AML-193 (cell line): ENCODE data around the gene ATP2C2.

Experiments
- DNase-seq, 2 experiments: peaks; one replicate each; lab custom pipeline; 2025; lab: John Stamatoyannopoulos, UW

Gene ATP2C2

DNA sequence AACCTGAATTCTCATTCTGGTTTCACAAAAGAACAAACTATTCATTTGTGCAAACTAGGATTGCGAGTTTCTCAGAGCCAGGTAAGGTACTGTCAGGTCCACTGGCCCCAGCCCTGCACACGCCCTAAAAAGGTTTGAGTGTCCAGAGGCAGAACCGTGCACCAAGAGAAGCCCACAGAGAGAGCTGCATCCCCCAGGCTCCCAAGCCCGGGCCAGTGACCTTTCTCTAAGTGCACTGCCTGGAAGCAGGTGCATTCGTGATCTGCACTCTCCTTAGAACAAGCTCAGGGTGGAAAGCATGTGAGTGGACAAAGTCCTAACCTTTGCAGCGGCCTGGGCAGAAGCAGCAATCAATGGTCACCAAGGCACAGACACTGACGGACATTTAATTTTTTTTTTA is 109.3 kb downstream of the ATP2C2 start:
- no peak for DNase-seq

- no peak for DNase-seq
These were observed 110.0 kb downstream of the ATP2C2 start for GRCh38 chr16:84478172-84478947.

DNA sequence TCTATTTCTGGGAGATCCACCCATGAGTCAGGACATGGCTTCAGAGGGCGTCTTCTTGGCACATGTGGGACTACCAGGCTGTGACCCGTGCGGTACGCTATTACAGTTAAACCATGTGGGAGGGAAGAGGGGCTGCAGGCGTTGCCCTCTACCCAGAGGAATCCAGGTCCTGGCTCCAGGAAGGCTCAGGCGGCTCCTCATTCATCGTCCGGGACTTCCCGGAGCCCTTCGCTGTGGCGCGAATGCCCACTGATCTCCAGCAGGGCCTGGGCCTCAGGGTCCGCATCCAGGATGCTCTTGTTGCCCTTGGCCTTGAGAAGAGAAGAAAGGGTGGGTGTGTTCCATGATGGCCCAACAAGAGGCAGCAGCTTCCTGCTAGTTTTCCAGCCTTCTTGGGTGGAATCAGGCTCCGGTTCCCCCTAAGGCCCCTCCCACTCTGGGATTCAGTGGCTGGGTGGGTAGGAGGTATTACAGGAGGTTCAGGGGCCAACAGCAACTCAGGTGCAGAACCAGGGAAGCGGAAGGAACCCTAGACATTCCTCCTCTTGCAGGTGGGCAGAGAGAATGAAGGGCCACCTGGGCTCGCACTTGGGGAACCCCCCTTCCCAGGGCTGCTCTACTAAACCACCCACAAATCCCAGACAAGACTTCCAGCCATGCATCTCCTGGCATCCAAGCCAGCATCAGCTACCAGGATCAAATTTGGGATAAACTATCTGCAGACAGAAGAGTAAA is 111.5 kb downstream of the ATP2C2 start:
- DNase-seq: no peak

- no peak for DNase-seq
These were observed 112.9 kb downstream of the ATP2C2 start for GRCh38 chr16:84481051-84481735.

GRCh38 chr16:84482001-84482891 is 113.9 kb downstream of the ATP2C2 start:
- DNase-seq: no peak

- DNase-seq: no peak
These were observed 114.9 kb downstream of the ATP2C2 start for GRCh38 chr16:84482951-84483881.

DNA sequence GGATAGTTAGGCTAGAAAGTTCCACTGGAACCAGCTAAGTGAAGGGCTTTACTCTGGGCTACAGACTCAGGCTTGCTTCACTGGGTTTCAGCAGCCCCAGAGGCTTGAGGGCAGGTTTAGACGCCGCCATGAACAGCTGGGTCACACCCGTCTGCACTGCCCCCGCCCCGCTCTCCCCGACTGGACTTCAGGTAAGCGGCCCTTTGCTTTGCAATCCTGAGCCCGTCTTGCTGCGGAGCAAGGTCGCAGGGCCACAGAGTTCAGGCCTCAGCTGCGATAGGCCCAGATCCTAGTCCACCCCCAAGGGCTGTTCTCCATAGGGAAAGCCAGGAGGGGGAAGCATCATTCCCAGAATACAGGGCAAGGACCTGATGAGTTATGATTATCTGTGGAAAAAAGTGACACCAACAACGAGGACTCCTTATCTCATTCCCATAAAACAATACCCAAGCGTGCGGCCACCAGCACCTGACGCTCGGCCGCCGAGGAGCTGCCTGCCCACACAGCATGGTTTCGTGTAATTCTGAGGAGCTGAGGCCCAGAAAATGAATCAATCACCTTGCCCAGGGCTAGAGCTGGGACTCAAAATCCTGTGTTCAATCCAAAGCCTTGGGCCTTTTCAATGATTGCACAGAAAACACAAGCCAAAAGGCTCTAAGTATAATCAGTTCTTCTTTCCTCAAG is 115.7 kb downstream of the ATP2C2 start:
- DNase-seq: no peak

GRCh38 chr16:84484579-84485254 is 116.4 kb downstream of the ATP2C2 start:
- DNase-seq: peak; percentile 14 to 21

- no peak for DNase-seq
These were observed 117.1 kb downstream of the ATP2C2 start for GRCh38 chr16:84485255-84486010.

DNA sequence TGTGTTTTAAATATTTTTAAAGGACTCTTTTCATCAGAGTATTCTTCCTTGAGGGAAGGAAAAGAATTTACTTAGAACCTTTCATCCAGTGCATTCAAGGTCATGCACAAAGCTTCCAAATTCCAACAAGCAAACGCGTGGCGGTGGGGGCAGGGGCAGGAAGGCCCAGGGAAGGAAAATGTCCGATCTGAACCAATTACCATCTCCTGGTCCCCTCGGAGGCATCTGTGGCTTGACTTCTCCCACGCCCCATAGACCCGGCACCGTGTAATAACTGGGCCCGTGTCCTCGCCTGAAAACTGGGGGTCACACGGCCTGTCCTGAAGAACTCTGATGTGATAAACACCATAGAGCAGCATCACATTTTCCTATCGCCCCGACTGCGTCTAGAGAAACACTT is 117.8 kb downstream of the ATP2C2 start:
- DNase-seq: no peak

DNA sequence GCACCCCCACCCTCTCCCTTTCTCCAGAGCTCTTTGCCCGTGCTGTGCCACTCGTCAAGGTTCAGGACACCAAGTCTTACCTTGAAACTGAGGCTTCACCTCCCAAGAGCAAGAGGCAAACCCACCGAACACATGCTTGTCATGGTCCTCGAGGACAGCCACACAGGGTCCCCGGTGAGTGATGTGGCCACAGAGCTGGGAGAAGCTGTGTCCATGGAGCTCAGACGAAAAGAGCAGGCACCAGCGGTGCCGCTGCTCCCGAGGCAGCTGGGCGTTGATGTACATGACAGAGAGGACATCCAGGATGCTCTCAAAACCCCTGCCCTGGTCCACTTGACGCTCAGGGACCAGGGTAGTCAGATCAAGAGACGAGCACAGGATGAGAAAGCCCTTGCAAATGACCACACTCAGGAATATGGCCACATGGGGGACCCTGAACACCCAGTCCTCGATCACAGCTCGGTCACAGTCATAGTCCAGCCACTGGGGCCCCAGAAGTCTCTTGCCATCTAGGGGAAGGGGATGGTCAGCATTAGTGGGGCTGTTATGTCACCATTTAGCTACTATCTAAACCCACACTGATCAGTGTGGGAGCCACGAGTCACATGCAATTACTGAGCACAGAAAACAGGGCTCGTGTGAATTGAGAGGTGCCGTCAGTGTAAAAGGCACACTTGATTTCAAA is 118.4 kb downstream of the ATP2C2 start:
- no peak for DNase-seq

DNA sequence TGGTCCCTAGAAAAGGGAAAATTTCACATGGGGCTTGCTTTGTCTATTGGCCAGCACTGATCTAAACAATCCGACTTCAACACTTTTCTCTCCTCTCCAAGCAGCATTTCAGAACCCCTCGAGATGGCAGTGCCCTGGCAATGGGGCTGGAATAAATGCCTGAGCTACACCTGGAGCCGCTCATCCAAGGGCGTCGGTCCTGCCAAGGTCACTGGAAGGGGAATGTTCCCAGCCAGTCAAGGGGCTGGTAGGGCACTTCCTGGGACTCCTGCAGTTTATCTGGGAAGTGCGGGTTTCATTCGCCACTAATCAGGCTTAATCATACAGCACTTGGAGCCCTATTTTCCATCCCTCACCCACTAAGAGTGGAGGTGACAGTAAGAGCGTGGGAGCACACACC is 119.0 kb downstream of the ATP2C2 start:
- no peak for DNase-seq

DNA sequence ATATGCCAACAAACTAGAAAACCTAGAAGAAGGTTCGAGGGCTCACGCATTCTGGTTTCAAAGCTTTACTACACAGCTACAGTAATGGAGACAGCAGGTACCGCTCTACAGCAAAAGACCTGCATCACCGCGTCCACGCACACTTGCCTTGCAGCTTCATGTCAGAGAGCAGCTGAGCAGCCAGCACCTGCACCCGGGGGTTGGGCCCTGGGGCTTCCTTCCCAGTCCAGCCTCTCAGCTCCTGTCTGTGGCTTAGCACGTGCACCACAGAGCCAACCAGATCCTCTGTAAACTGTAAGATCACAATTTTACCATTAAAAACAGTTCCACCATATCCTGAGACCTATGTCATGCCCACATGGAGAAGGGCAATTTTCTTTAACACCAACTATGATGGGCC is 120.8 kb downstream of the ATP2C2 start:
- no peak for DNase-seq

DNA sequence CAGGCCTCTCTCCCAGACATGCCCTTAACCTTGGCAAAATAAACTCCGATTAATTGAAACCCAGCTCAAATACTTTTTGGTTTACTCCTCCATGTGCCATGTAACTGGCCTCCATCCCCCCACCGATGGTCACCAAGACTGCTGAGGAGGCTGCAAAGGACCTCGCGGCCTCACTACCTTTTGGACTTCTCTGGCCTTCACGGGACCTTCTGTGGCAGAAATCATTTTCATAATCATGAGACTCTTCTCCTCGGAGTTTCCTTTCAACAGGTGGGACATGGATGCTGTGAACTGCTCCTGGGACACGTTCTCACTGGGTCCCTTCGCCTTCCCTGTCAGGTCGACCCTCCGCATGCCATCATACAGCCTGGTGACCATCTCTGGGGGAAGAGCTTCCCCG is 127.2 kb downstream of the ATP2C2 start:
- DNase-seq: no peak

GRCh38 chr16:84496991-84497390 is 128.7 kb downstream of the ATP2C2 start:
- DNase-seq: no peak

DNA sequence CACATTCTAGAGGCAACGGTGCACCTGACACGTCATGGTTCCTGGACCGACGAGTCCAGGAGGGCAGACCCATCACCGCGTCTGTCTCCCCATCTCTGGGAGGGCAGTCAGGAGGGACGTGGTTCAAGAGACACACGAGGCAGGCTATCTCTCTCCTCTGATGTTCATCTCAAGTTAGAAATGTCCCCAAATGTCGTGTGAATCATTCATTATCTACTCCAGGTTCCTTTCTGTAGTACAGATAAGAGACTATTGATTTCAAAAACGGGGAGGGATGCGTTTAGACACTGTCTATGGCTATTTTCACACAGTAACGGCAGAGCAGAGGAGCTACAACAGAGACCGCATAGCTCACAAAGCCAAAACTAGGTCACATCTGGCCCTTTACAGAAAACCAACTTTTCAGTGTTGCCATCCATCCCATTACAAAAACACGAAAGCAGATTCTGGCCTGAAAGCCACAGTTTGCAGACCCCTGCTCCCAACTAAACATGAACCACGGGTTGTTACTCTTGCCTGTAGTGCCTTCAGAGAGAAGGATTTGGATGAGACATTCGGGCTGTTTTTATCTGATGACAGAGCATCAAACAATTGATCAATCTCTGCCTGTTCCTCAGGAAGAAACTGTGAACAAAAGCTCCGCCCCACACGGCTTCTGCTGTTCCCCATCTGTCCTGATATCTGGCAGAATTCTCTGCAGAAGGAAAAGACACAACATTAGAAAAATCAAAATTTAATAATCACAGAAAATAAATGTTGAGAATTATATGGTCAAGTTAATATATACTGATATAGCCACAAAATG is 129.3 kb downstream of the ATP2C2 start:
- no peak for DNase-seq

GRCh38 chr16:84498223-84498610 is 129.9 kb downstream of the ATP2C2 start:
- no peak for DNase-seq
